GM18505 (cell line): ENCODE results near the gene EFNA5.
"Not testable (repeated sequence)": the region's sequence is repeated elsewhere in the genome, so short reads cannot be mapped to it uniquely, and the experiment has no call there.

ENCODE experiments used
- ATAC-seq: cut with Tn5 transposase; IDR thresholded peaks from one replicate; pipeline ENCODE4 v1.9.1; 2021; ENCODE audit not compliant: unreplicated experiment
- POLR2A ChIP-seq: IDR thresholded peaks from 4 replicates; pipeline ENCODE4 v1.6.1; 2011; ENCODE audit warnings: borderline replicate concordance; ENCODE audit not compliant: insufficient read depth, insufficient read length; ENCODE audit errors: extremely low read depth

The EFNA5 gene

DNA sequence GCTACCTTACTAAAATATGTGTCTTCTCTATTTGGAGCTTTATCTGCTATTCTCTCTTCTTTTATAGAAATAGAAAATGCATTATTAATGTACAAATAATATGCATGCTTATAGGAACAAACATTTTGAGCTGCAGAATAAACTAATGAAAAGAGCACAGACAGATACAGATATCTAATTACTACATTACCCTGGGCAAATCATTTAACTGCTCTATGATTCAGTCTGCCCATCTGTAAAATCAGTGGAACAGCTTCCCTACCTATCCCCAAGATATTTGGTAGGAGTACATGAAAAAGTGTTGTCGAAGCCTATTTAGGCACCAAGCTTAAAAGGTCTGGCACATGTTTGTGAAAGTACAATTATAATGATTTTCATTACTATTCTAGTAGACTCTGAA is 166.3 kb downstream of the EFNA5 start:
- no peak for ATAC-seq
- no peak for TF ChIP-seq POLR2A

DNA sequence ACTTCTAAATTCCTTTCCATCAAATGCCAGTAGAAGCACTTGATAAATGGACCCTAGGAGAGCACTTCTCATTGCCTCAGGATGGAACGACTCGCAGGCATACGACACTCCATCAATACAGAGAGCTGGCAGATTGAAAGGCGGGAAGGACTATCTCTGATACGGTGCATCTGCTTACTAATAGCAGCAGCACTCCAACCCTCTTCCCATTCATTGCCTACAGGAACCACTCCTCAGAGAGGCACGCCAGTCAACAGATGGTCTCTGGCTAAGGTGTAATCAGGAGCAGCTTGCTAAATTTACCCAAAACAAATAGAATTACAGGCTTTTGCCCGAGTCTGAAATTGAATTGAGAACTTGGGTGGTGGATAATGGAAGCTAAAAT is 168.1 kb downstream of the EFNA5 start:
- ATAC-seq = no peak
- TF ChIP-seq POLR2A = no peak

DNA sequence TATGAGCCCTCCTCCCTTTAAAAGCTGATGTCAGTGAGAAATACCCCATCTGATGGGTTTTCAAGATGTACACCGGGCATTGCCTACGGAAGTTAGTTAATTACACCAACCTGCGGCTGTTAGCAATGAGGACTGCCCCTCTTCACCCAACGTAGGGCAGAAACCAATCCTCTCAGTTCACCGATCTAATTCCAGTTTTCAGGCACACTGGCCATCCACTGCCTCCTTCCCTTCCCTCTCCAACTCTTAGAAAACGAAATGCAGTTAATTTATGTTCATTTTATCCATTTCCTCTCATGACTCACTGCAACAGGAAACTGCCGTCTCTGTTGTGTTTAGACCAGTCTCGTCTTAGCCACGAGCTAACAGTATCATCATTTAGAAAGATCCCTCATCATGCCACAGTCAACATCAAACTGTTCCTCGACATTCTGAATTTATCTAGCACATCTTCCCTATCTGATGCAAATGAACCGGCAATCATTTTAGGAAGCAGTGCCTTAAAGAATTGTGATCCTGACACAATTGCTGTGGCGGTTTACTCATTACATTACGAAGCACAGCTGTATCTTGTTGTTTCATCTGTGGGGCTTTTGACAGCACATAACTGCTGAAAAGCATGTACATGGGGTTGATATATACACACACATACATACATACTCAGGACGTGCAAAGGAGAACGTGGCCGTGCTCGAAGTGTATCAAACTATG is 168.6 kb downstream of the EFNA5 start:
- no peak for ATAC-seq
- no peak for TF ChIP-seq POLR2A

DNA sequence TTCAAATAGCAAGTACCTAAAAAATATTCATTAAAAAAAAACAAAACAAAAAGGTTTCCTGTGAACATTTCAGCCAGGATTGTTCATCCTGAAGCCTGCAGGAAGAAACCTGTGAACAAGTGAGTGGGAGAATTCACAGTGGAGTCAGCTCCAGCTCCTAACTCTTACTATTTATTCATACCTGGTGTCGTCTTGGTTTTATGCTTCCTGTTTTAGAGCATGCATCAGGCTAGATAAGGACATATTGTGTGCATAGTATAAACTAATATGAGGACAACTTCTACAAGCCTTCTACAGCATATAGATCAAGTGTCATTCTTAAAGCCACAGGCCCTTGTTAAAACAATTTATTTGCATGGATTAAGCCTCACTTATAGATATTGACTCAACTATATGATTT is 169.9 kb downstream of the EFNA5 start:
- no peak for TF ChIP-seq POLR2A

DNA sequence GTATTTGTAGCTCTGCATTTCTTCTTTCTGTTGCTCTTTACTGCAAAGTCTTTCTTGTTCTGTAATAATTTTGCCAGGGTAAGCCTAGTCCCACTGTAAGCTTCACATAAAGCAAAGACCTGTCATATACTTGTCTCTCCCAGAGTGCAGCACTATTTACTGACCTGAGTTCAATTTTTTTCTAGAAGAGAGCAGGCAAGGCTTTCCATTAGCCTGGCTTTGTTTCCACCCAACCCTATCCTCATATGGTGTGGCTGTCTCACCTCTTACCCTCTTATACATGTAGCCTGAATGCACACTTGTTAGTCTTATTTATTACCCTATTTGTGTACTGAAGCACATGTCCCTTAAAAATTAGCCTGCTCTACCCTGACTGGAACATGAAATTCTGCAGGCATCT is 170.4 kb downstream of the EFNA5 start:
- ATAC-seq = no peak
- no peak for TF ChIP-seq POLR2A

More for the DNA sequence above, 169.9 kb downstream of the EFNA5 start:
- ATAC-seq = no peak

DNA sequence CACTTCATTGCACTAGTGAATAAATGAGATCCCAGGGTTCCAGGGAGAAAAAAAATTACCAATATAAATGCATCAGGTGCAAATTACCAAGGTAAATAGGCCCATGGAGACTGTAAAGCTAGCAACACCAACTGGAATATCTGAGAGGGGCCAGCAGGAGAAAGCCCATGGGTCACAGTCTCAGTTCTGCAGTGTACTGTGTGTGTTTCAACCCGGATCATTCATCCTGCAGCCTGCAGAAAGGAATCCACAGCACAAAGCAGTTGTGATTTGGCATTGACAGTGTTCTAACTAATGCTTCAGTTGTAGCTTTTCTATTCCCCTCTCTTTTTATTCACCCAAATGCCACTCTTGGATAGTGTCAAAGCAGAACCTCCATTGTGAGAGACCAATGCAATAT is 171.0 kb downstream of the EFNA5 start:
- no peak for ATAC-seq
- TF ChIP-seq POLR2A = no peak

DNA sequence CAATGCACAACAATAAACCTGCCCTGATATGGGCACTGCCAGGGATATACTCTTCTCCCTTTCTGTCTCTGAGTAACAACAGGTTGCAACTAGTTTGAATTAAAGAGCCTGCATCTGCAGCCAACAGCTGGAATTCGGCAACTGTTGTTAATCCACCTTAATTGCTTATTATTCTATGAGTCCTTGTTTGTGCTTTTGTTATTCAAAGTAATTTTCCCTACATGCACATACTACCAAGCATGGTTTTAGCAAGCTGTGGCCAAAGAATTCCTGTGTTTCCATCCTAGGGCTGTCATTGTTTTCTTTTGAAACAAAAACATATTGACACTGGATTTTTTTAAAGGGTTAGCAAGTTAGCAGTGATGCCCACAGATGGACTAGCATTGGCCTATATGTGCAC is 171.5 kb downstream of the EFNA5 start:
- ATAC-seq = no peak
- no peak for TF ChIP-seq POLR2A

DNA sequence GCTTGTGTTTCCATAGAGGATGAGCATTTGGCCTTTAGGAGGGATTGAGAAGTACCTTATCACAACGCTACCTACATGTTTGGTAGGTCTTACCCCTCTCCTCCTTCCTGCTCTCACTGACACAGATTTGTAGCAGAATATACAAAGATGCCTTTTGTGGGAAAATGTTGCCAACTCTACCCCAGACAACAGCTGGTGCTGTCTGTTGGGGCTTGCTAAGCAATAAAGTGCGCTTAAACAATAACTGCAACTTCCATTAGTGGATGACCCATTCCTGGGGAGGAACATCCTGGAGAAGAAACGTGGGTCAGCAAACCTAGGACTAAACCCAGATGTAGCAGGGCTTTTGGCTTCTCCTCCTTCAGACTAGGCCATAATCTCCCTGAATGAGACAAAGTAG is 174.3 kb downstream of the EFNA5 start:
- no peak for ATAC-seq
- no peak for TF ChIP-seq POLR2A

DNA sequence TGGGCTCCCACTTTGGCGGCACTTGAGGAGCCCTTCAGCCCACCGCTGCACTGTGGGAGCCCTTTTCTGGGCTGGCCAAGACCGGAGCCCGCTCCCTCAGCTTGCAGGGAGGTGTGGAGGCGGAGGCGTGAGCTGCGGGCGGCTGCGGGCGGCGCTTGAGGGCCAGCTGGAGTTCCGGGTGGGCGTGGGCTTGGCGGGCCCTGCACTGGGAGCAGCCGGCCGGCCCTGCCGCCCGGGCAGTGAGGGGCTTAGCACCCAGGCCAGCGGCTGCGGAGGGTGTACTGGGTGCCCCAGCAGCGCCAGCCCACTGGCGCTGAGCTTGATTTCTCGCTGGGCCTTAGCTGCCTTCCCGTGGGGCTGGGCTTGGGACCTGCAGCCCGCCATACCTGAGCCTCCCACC is 176.6 kb downstream of the EFNA5 start:
- not testable (repeated sequence) for ATAC-seq

DNA sequence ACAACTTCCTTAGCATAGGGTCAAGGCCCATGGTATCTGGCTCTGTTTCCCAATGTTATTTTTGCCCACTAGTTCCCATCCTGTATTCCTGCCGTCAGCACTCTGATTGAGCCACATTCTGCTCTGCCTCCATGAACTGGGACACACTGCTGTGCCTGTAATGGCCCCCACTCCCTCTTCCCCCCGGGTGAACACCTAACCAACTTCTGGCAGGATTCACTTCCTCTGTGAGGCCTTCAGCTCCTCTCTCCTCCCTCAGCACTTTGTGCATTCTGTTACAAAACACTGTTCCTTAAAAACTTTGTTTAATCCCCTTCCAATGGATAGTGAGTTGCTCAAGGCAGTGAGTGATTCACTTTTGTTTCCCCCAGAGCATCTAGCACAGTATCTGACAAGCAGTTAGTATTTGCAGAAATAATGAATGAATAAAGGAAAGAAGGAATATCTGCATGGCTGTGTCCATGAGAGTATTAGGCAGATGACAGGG is 183.6 kb downstream of the EFNA5 start:
- no peak for TF ChIP-seq POLR2A
- ATAC-seq = no peak

DNA sequence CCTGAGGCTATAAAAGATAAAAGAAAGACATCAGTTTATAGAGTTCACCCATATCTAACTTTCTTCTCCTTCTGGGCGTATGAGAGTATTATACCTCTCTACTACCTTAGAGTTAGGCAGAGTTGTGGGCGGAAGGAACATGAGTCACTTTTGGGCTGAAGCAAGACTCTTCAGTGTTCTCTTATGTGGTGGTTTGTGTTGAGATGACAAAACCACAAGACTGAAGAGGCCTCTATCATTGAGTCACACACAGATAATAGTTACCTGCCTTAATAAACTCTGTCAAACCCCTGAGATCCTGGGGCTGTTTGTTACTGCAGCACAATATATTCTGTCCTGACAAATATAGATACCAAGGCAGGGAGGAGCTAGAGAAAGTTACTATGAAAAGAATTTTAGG is 184.2 kb downstream of the EFNA5 start:
- ATAC-seq = peak; percentile 68
- TF ChIP-seq POLR2A = no peak

DNA sequence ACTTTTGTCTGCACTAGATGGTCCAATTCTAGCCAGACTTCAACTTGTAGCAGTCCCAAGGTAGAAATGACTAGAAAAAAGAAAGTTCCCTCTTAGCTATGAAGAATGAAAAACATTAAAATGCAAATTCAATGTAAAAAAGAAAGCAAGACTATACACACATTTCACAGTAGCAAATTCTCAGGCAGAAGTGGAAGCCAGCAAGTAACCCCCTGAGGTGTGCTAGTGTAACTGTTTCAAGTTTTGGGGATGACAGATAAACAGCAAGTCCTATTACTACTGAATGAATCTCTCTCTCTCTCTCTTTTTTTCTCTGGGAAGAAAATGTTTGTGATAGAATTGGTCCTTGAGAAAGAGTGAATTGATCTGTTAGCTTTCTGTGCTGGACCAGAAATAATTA is 185.6 kb downstream of the EFNA5 start:
- no peak for TF ChIP-seq POLR2A
- no peak for ATAC-seq

DNA sequence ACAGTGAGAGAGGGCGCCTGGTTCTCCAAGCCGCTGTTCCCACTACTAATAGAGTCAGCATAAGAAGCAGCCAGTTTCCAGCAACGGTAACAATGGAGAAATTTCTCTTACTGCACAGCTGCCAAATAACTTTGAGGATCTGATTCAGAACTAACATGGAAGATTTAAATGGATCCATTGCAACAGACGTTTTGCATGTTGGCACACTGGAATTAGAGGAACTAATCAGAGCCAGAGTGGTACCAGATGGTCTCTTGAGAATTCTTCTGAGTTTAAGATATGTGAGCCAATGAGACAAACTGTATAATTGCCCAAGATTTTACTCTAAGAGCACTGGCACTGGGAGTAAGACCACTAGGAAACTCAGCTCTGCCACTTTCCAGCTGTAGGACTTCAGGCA is 186.5 kb downstream of the EFNA5 start:
- TF ChIP-seq POLR2A = no peak
- ATAC-seq = no peak

DNA sequence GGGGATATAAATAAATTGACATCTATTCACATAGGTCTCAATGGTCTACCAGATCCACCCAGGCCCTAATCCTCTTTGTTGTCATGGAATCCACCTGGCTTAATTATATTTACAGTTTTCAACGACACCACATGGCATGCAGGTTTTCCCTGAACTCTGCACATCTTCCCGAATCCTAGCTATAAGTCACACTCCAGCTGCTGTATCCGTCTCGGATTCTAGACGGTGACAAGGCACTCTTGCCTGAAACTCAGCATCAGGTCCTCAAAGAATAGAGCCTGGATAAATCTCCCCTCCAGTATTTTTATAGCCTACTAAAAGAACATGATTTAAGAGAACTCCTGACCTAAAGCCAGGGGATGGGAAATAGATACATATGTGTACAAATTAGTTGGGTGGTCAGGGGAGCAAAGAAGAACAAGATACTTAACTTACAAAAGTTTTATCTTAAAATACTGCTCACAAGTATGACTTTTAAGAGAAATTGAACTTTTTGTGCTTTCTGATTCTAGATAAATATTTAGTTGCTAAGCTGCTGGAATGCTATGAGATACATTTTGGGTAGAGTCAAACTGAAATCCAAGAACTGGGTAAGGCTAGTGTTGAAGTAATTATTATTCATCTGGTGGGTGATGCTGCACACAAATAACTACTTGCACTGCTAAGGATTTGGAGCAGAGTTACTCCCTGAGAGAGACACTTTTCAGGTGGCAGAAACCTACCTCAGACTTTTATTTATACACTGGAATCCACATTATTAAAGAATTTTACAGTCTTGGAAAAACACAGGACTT is 187.3 kb downstream of the EFNA5 start:
- TF ChIP-seq POLR2A = no peak
- ATAC-seq = no peak
